Parathyroid adenoma (tissue), 2 donors: ENCODE measurements around the gene R3HDM1.
A peak's percentile ranks its signal among the peaks of the same experiment; 100 is the strongest.

Experiments
- H2AFZ ChIP-seq: fragments of 300-600 bp; sonication (generic); one replicate; pipeline ENCODE4 v1.7.0; 2017; ENCODE audit warnings: antibody characterized with exemption, mild to moderate bottlenecking
- H3K27ac ChIP-seq: fragments of 300-600 bp; sonication (generic); one replicate; pipeline ENCODE4 v1.7.0; 2017
- H3K27me3 ChIP-seq: fragments of 300-600 bp; sonication (generic); one replicate; pipeline ENCODE4 v1.7.0; 2017; ENCODE audit warnings: low read length; ENCODE audit not compliant: control insufficient read depth, insufficient read depth
- H3K36me3 ChIP-seq: fragments of 300-600 bp; sonication (generic); one replicate; pipeline ENCODE4 v1.7.0; 2017; ENCODE audit warnings: low read length; ENCODE audit not compliant: control insufficient read depth, insufficient read depth
- H3K4me1 ChIP-seq: fragments of 300-600 bp; sonication (generic); one replicate; pipeline ENCODE4 v1.7.0; 2017; ENCODE audit warnings: control low read depth
- H3K4me2 ChIP-seq: fragments of 300-600 bp; sonication (generic); one replicate; pipeline ENCODE4 v1.7.0; 2017; ENCODE audit warnings: low read length
- H3K4me3 ChIP-seq: fragments of 300-600 bp; sonication (generic); one replicate; pipeline ENCODE4 v1.7.0; 2017; ENCODE audit warnings: low read depth, low read length
- H3K79me2 ChIP-seq: fragments of 300-600 bp; sonication (generic); one replicate; pipeline ENCODE4 v1.7.0; 2017; ENCODE audit warnings: control low read depth
- H3K9ac ChIP-seq: fragments of 300-600 bp; sonication (generic); one replicate; pipeline ENCODE4 v1.7.0; 2017; ENCODE audit warnings: mild to moderate bottlenecking
- H3K9me3 ChIP-seq: fragments of 300-600 bp; sonication (generic); one replicate; pipeline ENCODE4 v1.7.0; 2017; ENCODE audit warnings: low read length; ENCODE audit not compliant: control insufficient read depth
- CTCF ChIP-seq: fragments of 300-600 bp; sonication (generic); IDR thresholded peaks from one replicate; pipeline ENCODE4 v1.7.0; 2017; ENCODE audit warnings: antibody characterized with exemption, mild to moderate bottlenecking
- donor health status: primary hyperparathyroidism.

The R3HDM1 gene

GRCh38 chr2:135728064-135728743 lies 196.9 kb downstream of the R3HDM1 start:
- no peak overlapping the region for H2AFZ ChIP-seq
- TF ChIP-seq CTCF: no peak
- no peaks in the 10 kb centered on the region for H3K79me2 ChIP-seq
- H3K4me1 ChIP-seq: no peaks in the 10 kb centered on the region
- no peak overlapping the region for H3K4me2 ChIP-seq
- H3K4me3 ChIP-seq: no peak overlapping the region
- H3K36me3 ChIP-seq: no peaks in the 10 kb centered on the region
- no peak overlapping the region for H3K27ac ChIP-seq
- no peak overlapping the region for H3K9ac ChIP-seq
- no peaks in the 10 kb centered on the region for H3K27me3 ChIP-seq
- H3K9me3 ChIP-seq: no peaks in the 10 kb centered on the region

GRCh38 chr2:135732561-135732960 lies 201.3 kb downstream of the R3HDM1 start:
- Histone ChIP-seq H3K79me2 (no peaks in the 10 kb centered on the region), H3K36me3 (no peaks in the 10 kb centered on the region), H3K4me1 (no peaks in the 10 kb centered on the region), H3K9me3 (no peaks in the 10 kb centered on the region), H2AFZ (no peak overlapping the region), H3K4me3 (no peak overlapping the region), H3K27ac (no peak overlapping the region), H3K4me2 (no peak overlapping the region), H3K9ac (no peak overlapping the region), H3K27me3 (no peaks in the 10 kb centered on the region)
- no peak for TF ChIP-seq CTCF

GRCh38 chr2:135733045-135733444 lies 201.8 kb downstream of the R3HDM1 start:
- no peaks in the 10 kb centered on the region for H3K9me3 ChIP-seq
- H3K9ac ChIP-seq: no peak overlapping the region
- no peak for TF ChIP-seq CTCF
- no peaks in the 10 kb centered on the region for H3K36me3 ChIP-seq
- H3K4me2 ChIP-seq: no peak overlapping the region
- H2AFZ ChIP-seq: no peak overlapping the region
- H3K4me3 ChIP-seq: no peak overlapping the region
- no peaks in the 10 kb centered on the region for H3K4me1 ChIP-seq
- no peak overlapping the region for H3K27ac ChIP-seq
- H3K79me2 ChIP-seq: no peaks in the 10 kb centered on the region
- H3K27me3 ChIP-seq: no peaks in the 10 kb centered on the region

- Histone ChIP-seq H3K9ac (no peak overlapping the region), H3K79me2 (no peaks in the 10 kb centered on the region), H3K27me3 (no peaks in the 10 kb centered on the region), H3K4me1 (no peaks in the 10 kb centered on the region), H3K27ac (no peak overlapping the region), H3K4me3 (no peak overlapping the region), H3K36me3 (no peaks in the 10 kb centered on the region), H3K9me3 (no peaks in the 10 kb centered on the region), H3K4me2 (no peak overlapping the region), H2AFZ (no peak overlapping the region)
- TF ChIP-seq CTCF: no peak
These were observed 205.3 kb downstream of the R3HDM1 start for GRCh38 chr2:135736546-135736945.

- no peak overlapping the region for H3K9ac ChIP-seq
- H3K27ac ChIP-seq: no peak overlapping the region
- no peaks in the 10 kb centered on the region for H3K9me3 ChIP-seq
- H3K4me3 ChIP-seq: no peak overlapping the region
- peaks cover 6% of the 10 kb centered on the region for H3K4me1 ChIP-seq
- H3K4me2 ChIP-seq: no peak overlapping the region
- no peak for TF ChIP-seq CTCF
- H2AFZ ChIP-seq: peak overlapping the region; percentile 15
- peaks cover 17% of the 10 kb centered on the region for H3K79me2 ChIP-seq
- H3K36me3 ChIP-seq: no peaks in the 10 kb centered on the region
- H3K27me3 ChIP-seq: no peaks in the 10 kb centered on the region
These were observed 208.9 kb downstream of the R3HDM1 start for GRCh38 chr2:135740206-135740605.
